ENCODE measurements around the gene ZBTB8A. TPM values are rescaled to one million over a fixed set of nuclear protein-coding genes. Genes with fewer than 3 reads are reported as not detected.

ZBTB8A gene
- polyA plus RNA-seq, 1 of the 3 experiments (the other 2 are of a cell fraction) = 1.3 TPM

- TF ChIP-seq REST (IDR thresholded peaks at IDR 0.05; ENCODE audit: low read depth, low read length) (no peak), YY1 (IDR thresholded peaks at IDR 0.05; ENCODE audit: low read depth) (peak; percentile 87), JUND (IDR thresholded peaks at IDR 0.05) (no peak), MEF2A (IDR thresholded peaks at IDR 0.05; ENCODE audit: borderline replicate concordance, low read depth) (no peak), EP300 (IDR thresholded peaks at IDR 0.05; ENCODE audit: borderline replicate concordance in 1 of 2, low read depth in 1 of 2, low read length in 1 of 2) (no peak), USF1 (IDR thresholded peaks at IDR 0.05; ENCODE audit: borderline replicate concordance, low read depth) (no peak), TEAD4 (IDR thresholded peaks at IDR 0.05; ENCODE audit: borderline replicate concordance, insufficient read depth) (no peak)
These were observed 111.1 kb downstream of the ZBTB8A start, which contains the start of gene ZBTB8OS (continued) for GRCh38 chr1:32650248-32650751.

GRCh38 chr1:32650752-32651460 is 111.7 kb downstream of the ZBTB8A start, which contains the start of gene RBBP4:
TSS of gene RBBP4 (plus strand) at chr1:32651208. CDS start at chr1:32651307, 99 bp downstream.
- ChIA-PET CTCF (interaction anchor here (0.6 to 1.7 kb wide), 3 partner anchors 11 to 226 kb away, joined by 3 to 7 read pairs (median 3); no protein-coding TSS in a partner anchor), POLR2A (interaction anchor here (0.6 to 1.6 kb wide), 15 partner anchors 11 to 257 kb away, joined by 3 to 7 read pairs (median 4); partner anchors contain the start of genes BSDC1, SYNC and ZBTB8B)
- WGBS (ENCODE audit: low lambda C conversion rate) = 4% methylated on average over 8 of the region's 67 CpGs
- TF ChIP-seq FOXJ3 (CRISPR knock-in tag; IDR thresholded peaks at IDR 0.05) = peak; percentile 29; the same call in 1 of the 2 replicates
- peak; percentile 97 for TF ChIP-seq CHD2 (IDR thresholded peaks at IDR 0.05; ENCODE audit: low read length, partially characterized antibody)
- no peak for TF ChIP-seq EZH2phosphoT487 (IDR thresholded peaks at IDR 0.05; ENCODE audit: borderline replicate concordance, low read depth)
- no peak for TF ChIP-seq CTCF (IDR thresholded peaks at IDR 0.05)
- no peak for TF ChIP-seq PBX3 (IDR thresholded peaks at IDR 0.05)
- peak; percentile 35; the same call in 1 of the 2 replicates for TF ChIP-seq IRF3 (IDR thresholded peaks at IDR 0.05; ENCODE audit: low read depth, low read length)
- TF ChIP-seq NFIC (IDR thresholded peaks at IDR 0.05; ENCODE audit: borderline replicate concordance) = no peak; the same call in 1 of the 2 replicates
- TF ChIP-seq SMC3 (IDR thresholded peaks at IDR 0.05; ENCODE audit: low read depth, low read length) = no peak
- TF ChIP-seq SIN3A (IDR thresholded peaks at IDR 0.05; ENCODE audit: borderline replicate concordance, low read depth, low read length) = peak; percentile 80; the same call in 1 of the 2 replicates
- peak; percentile 74 for TF ChIP-seq RFX5 (IDR thresholded peaks at IDR 0.05; ENCODE audit: low read length)
- TF ChIP-seq FOXM1 (IDR thresholded peaks at IDR 0.05; ENCODE audit: low read depth) = 0 out of 2 replicates have a peak, but pooled peaks have one; percentile 71
- TF ChIP-seq TAF1 (IDR thresholded peaks at IDR 0.05; ENCODE audit: borderline replicate concordance, low read depth, low read length) = peak; percentile 43
- TF ChIP-seq MXI1 (IDR thresholded peaks at IDR 0.05; ENCODE audit: low read depth, low read length) = peak; percentile 56; the same call in 1 of the 2 replicates
- peak; percentile 88 for TF ChIP-seq MAX (IDR thresholded peaks at IDR 0.05; ENCODE audit: low read depth)

More at GRCh38 chr1:32650752-32651460, 111.7 kb downstream of the ZBTB8A start, which contains the start of gene RBBP4:
- Histone ChIP-seq H3K9ac (peak within 1 kb of the TSS; percentile 93), H2AFZ (ENCODE audit: low read depth) (peak within 1 kb of the TSS; percentile 92), H3K4me2 (peak within 1 kb of the TSS; percentile 88), H3K9me2 (no peaks in the 10 kb centered on the region), H3K4me1 (ENCODE audit: control insufficient read depth in 1 of 2, insufficient read depth in 2 of 2, low read depth in 1 of 2, low read length in 1 of 2) (peaks cover 4 to 13% of the 10 kb centered on the region in 2 experiments; a peak in 3 of 4 replicates), H3K9me3 (no peaks in the 10 kb centered on the region), H3K36me3 (replicated peaks in 1 of 2; ENCODE audit: control insufficient read depth in 1 of 2, insufficient read depth in 2 of 2, low read length in 1 of 2) (peaks cover 25 to 35% of the 10 kb centered on the region in 2 experiments), H3K27me3 (ENCODE audit: insufficient read depth) (no peaks in the 10 kb centered on the region), H3K27ac (ENCODE audit: low read depth in 2 of 2, low read length in 1 of 2) (peak within 1 kb of the TSS; percentile 99 to 100), H3F3A (replicated peaks; ENCODE audit: insufficient read depth) (peaks cover 19% of the 10 kb centered on the region), H3K4me3 (ENCODE audit: low read depth in 2 of 2, low read length in 1 of 2) (peak within 1 kb of the TSS; percentile 77 to 79), H3K79me2 (ENCODE audit: insufficient read depth) (peaks cover 90% of the 10 kb centered on the region), H4K20me1 (ENCODE audit: insufficient read depth) (no peaks in the 10 kb centered on the region)
- DNase-seq = peak; percentile 98

Data from SK-N-SH (cell line).